ENCODE measurements around the gene PHACTR4.
A peak's percentile ranks its signal among the peaks of the same experiment; 100 is the strongest.
"Not testable (repeated sequence)": the region's sequence is repeated elsewhere in the genome, so short reads cannot be mapped to it uniquely, and the experiment has no call there.

The PHACTR4 gene

DNA sequence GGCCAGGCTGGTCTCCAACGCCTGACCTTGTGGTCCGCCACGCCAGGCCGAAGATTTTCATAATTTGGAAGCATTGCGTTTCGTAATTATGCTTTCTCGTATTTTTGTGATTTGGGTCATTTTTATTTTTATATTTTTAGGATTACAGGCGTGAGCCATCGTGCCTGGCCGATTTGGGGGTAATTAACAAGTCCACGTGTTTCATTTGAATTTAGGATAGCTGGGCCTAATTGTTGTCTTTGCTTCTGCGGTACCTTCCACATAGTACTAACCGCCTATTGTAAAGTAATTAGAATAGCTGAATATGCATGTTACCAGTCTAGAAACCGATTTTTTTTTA lies 137.3 kb downstream of the PHACTR4 start:
- DNase-seq, result no peak

DNA sequence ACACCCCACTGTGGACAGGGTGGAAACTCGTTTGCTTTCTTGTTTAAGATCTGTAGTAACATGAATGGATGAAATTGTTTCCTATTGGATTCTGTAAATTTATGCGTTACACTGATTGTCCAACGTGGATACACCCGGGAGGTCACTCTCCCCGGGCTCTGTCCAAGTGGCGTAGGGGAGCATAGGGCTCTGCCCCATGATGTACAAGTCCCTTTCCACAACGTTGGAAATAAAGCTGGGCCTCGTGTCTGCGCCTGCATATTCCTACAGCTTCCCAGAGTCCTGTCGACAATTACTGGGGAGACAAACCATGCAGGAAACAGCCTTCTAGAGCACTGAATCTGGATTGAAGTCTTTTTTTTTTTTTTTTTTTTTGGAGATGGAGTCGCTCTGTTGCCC lies 137.7 kb downstream of the PHACTR4 start:
- no peak for DNase-seq

DNA sequence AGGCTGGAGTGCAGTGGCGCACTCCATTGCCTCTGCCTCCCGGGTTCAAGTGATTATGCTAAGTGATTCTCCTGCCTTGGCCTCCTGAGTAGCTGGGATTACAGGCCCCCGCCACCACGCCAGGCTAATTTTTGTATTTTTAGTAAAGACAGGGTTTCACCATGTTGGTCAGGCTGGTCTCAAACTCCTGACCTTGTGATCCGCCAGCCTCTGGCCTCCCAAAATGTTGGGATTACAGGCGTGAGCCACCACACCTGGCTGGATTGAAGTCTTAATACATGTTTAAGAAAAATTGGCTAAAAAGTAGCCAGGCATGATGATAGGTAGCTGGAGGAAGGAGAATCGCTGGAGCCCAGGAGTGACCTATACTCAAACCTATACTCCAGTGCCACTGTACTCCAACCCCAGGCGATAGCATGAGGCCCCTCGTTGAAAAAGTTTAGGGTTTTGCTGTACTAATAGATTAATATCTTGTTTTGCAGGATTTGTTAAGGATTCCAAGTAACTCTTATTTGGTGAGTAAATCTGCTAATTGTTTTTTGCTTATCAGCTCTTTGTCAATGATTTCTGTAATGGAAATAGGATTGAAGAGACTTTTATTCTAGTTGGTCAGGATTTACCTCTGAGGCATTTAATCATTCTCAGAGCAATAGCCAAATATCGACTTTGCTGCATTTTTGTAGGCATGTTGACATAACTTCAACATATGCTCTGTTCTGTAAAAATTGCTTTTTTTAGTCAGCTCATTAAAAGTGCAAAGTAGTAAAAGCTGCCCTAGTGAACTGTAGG lies 138.3 kb downstream of the PHACTR4 start:
- DNase-seq, result no peak

DNA sequence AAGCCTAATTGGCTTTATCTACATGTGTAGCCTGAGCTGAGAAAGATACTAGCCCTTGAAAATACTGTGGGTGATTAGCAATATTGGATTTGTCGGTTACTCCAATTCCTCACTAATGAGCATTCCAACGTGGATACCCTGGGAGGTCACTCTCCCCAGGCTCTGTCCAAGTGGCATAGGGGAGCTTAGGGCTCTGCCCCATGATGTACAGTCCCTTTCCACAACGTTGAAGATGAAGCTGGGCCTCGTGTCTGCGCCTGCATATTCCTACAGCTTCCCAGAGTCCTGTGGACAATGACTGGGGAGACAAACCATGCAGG lies 138.9 kb downstream of the PHACTR4 start:
- no peak for DNase-seq

DNA sequence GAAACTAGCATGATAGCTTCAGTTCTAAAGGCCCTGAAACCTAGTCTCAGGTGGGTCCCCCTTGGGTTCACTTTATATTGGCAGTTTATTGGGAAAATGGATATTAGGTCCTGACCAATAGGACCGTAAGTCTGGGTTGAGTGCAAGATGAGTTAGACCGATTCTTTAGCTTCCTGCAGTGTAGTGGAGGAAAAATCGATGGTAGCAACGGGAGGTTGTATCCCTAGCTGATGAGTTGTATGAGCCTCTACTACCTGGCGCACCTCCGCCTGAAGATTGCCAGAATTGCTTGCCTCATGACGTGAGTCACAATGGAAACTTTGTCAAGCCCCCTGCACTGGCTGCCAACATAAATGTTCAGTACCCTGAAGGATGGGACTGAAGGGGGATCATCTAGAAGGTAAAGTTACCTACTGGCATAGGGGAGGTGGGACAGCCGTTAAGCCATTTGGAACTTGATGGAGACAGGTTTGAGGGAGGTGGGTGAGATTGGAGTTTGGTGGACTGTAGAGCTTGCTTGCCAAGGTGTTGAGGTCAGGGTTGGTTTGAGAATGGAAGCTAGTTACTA lies 140.2 kb downstream of the PHACTR4 start:
- no peak for DNase-seq

DNA sequence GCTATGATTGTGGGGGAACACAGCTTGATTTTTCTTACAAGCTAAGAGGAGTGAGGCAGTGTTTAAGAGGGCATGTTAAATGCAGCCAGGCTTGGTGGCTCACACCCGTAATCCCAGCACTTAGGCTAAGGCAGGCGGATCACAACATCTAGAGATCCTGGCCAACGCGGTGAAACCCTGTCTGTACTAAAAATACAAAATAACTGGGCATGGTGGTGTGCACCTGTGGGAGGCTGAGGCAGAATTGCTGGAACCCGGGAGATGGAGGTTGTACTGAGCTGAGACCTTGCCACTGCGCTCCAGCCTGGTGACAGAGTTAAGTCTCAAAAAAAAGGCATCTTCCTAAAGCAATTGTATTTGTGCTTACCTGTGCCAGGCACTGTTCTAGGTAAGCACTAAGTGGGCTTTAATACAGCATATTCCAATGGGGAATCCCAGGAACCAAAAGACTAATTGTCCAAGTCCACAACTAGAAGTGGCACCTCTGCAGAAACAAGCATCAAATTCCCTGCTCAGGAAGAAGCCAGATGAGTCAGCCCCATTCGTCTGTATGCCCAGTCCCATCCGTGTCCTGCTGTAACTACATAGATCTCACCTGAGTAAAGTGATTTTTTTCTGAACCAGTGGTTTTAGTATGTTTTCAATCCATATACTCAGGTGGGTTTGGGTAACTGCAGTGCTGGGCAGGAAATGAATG lies 140.9 kb downstream of the PHACTR4 start:
- no peak for DNase-seq

DNA sequence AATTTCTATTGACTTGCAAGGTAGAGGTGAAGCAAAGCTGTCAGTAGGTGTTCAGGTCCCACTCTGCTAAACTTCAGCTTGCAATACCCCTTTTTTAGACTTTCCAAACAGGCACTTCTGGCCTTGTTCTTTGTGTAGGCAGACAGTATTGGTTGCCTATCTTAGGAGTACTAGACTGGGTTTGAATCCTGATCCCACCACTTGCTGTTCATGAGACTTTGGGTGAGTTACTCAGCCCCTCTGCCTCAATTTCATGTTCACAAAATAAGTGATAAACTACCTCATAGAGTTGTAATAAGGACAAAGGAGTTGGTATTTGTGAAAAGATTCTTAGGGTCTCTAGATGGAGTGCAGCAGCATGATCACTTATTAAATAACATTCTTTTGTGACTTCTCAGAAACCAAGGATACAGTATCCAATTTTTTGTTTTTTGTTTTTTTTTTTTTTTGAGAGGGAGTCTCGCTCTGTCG lies 141.5 kb downstream of the PHACTR4 start:
- no peak for DNase-seq

DNA sequence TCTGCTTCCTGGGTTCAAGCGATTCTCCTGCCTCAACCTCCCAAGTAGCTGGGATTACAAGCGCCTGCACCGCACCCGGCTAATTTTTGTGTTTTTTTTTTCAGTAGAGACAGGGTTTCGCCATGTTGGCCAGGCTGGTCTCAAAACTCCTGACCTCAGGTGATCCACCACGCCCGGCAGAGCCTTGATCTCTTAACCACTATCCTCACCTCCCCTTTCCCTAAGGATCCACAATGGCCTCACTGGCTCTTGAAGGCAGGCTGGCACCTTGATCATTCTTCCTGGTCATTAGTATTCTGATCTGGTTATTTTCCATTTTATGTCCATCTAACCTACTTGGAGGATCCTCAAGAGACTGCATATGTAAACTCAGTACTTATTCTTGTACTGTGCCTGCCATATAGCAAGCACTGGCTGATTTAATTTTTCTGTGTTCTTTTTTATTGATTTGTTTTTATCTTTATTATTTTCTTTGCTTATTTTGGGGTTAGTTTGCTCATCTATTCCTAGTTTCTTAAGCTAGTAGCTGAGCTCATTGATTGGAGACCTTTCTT lies 142.6 kb downstream of the PHACTR4 start:
- no peak for DNase-seq

DNA sequence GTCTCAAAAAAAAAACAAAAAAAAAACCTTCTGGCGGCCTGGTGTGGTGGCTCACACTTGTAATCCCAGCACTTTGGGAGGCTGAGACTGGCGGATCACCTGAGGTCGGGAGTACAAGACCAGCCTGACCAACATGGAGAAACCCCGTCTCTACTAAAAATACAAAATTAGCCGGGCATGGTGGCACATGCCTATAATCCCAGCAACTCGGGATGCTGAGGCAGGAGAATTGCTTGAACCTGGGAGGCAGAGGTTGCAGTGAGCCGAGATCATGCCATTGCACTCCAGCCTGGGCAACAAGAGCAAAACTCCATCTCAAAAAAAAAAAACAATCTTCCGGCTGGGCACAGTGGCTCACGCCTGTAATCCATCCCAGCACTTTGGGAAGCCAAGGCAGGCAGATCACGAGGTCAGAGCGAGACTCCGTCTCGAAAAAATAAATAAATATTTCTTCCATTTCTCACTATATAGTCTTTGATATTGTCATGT lies 144.9 kb downstream of the PHACTR4 start:
- not testable (repeated sequence) for DNase-seq

DNA sequence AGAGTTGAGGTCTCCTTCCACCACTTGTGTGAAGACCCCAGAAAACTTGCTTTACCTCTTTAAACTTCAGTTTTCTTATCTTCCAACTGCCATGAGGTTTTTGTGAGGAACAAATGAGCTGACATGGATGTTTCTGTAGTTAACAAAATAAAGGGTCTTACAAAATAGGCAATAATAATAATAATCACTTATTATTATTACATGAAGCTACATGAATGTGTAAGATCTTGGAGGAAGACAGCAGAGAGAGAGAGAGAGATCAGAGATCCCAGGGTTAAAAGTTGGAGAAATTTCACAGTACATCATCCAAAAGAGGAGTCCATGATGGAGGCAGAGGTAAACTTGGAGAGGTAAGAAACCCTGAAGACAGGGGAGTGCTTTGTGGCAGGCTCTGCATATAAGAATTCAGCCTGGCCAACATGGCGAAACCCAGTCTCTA lies 147.0 kb downstream of the PHACTR4 start:
- no peak for DNase-seq

DNA sequence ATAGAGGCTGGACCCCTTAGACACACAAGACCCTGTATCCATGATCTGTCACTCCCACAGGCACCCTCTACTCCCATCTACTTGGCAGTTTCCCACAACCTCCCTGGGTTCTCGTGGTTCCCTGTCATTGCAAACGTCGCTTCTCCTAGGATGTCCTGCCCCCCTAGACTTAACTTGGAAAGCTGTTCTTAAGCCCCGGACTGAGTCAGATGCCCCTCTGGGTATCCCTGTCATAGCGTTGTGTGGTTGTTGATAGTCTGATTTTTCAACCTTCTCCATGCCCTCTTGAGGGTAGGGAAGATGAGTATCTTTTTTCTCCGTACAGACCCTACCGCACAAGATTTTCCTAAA lies 148.1 kb downstream of the PHACTR4 start:
- no peak for DNase-seq

DNA sequence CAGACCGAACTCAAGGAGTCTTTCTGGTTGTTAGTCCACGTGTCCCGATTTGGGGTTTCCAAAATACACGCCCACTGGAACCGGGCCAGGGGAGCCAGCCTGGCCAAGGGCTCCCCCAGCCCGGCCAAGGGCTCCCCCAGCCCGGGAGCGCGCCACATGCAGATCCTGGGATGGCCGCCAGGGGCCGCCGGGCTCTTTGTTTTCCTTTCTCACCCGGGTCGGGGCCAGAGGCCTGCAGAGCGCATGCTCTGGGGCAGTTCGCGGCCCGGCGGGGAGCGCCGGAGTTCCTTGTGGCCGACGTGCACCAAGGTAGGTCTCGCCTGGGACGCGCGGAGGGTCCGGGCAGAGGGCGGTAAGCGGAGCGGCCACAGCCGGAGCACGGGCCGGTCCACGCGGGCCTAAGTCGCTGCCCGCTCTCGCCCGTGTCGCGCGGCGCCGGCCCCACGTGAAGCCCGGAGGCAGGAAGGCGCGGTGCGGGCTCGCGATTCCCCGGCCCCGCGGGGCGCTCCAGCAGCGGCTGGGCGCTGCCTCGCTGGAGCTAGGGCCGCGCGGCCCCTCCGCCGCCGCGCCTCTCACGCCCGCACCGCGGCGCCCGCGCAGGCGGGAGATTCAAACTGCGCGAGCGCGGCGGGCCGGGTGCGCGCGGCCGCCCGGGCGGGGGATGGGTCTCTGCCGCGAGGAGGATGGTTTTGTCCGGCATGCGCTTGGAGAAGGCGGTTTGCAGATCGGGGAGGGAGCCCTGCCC lies 148.6 kb downstream of the PHACTR4 start:
- DNase-seq, result peak; percentile 56

DNA sequence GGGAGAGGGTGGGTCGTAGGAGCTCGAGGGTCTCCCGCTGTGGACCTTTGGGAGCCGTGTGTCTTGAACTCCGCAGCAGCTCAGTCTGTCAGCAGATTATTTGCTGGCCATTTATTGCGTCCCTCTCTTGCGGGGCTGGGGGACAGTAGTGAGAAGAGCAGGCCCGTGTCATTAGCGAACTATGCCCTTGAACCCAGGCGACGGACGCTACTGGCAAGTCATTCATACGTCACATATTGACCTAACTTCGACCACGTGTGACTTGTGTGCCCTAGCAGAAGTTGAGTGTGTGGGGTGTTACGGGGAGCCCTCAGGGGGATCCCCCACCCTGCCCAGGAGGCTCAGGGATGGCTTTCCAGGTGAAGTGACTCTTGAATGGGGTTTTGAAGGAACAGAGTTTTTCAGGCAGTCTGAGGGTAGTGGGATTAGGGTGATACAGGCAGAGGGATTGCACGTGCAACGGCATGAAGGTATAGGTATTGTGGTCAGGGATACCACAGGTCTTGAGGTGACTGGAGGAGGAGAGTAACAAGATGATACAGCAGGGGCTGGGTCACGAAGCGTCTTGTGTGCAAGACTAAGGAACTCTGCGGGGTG lies 149.3 kb downstream of the PHACTR4 start:
- DNase-seq, result no peak

DNA sequence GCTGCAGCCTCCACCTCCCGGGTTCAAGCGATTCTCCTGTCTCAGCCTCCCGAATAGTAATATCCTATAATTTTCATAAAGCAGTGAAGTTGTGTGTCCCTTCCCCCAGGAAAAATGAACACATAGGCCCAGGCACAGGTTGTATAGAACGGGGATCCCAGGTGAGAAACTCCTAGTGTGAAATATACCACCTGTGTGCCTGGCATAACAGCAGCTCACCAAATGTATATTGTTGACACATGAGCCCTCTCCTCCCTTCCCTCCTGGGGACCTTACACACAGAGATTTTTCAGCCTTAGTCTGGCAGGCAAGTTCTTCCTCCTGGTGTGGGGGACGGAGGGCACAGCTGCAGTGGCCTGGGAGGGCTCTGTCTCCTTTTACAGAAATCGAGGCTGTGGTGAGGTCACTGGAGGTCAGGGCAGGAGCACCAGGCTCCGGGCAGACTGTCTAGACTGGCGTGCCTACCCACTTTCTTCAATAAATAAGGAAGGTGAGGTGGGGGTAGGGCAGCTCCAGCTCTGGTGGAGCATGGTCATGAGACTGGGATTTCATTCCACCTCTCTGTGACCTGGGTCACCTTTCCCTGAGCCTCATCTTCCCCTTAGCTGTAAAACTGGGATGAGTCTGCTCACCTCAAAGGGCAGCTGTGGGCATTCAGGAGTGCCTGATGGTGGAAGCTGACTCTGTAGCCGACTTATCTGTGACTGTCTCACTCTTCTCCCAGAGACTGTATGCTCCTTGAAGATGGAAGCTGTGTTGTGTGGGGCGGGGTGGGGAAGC lies 150.6 kb downstream of the PHACTR4 start:
- no peak for DNase-seq

DNA sequence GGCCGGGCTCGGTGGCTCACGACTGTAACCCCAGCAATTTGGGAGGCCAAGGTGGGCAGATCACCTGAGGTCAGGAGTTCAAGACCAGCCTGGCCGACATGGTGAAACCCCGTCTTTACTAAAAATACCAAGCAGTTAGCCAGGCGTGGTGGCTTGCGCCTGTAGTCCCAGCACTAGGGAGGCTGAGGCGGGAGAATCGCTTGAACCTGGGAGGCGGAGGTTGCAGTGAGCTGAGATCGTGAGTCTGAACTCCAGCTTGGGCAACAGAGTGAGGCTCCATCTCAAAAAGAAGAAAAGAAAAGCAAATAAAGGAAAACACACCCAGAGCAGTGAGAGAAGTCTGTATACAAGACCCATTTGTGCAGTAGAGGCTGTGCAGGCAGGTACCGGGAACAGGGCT lies 151.3 kb downstream of the PHACTR4 start:
- DNase-seq, result not testable (repeated sequence)

DNA sequence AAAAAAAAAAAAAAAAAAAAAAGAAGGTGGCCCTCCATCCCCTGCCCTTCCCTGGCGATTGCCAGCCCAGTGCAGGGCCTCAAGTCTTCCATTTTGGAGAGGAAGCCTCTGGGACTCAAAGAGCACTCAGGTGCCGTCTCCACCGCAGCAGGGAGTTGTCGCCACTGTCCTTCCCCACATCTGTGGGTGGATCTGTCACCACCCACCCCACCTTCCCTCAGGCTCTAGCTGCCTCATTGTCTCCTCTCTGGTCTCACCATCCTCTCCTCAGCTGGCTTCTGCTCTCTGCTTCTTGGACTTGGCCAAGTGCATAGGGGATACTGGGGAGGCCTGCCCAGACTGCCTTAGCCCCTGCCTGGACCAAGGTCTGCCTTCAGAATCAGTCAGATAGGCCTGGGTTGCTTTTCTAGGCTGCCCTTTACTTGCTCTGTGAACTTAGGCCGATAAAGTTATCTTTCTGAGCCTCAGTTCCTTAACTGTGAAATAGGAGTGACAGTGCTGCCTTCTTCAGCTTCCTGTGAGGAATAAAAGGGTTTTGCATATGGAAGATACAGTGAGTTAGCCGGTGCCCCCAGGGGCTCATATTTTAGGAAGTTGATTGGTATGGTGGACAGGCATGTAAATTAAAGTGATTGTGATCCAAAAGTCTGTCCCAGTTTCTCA lies 152.1 kb downstream of the PHACTR4 start:
- no peak for DNase-seq

DNA sequence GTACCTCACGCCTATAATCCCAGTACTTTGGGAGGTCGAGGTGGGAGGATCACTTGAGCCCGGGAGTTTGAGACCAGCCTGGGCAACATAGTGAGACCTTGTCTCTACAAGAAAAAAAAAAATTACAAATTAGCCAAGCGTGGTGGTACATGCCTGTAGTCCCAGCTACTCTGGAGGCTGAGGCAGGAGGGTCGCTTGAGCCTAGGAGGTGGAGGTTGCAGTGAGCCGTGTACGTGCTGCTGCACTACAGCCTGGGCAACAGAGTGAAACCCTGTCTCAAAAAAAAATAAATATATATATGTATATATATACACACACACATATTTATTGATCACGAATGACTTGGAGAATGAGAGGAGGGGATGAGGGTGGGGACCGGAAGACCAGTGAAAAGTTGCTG lies 153.0 kb downstream of the PHACTR4 start:
- not testable (repeated sequence) for DNase-seq

DNA sequence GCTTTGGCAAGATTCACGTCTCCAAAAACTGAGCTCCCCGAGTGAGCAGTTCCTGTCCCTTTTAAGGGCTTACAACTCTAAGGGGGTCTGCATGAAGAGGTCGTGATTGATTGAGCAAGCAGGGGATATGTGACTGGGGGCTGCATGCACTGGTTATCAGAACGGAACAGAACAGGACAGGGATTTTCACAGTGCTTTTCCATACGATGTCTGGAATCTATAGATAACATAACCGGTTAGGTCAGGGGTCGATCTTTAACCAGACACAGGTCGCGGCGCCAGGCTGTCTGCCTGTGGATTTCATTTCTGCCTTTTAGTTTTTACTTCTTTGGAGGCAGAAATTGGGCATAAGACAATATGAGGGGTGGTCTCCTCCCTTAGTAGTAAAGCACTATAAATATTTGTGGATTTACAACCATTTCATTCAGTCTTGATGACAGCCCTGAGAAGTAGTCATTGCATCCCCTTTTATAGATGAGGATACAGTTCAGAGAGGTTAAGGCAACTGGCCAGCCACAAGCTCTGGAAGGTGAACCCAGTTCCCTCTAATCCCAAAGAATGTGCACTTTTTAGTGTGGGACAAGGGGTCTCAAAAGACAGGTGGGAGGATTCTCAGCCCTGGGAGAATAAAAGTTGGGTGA lies 155.6 kb downstream of the PHACTR4 start:
- not testable (repeated sequence) for DNase-seq

DNA sequence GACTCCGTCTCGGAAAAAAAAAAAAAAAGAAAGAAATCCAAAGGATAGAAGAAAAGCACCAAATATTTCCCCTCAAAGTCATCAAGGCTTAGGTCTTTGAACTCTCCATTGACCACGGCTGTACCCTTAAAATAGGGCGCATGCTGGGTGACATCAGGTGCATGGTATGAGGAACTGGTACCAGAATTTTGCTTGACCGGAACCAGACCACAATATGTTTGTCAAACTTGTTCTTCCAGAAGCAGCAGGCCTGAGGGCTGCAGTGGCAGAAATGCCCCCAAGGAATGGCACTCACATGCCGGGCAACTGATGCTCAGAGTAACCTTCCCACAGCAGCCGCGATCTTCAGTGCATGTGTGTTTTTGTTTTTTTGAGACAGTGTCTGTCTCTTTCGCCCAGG lies 157.3 kb downstream of the PHACTR4 start:
- DNase-seq, result no peak

DNA sequence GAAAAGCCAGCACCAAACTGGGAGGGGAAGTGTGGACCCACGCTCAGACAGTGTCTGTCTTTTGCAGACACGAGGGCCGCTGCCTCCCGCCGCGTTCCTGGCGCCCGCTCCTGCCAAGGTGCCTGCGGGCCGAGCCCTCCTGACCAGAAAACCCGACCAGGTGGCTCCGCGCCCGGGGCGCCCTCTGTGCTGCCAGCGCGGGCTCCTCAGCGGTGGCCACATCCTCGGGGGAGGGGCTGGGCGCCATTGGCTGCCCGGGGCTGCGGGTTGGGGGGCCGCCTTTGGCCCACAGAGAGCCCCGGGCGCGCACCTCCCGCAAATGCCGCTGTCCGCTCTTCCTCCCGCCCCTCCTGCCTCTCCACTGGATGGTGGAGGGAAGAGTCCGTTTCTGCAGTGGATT lies 160.9 kb downstream of the PHACTR4 start:
- no peak for DNase-seq

DNA sequence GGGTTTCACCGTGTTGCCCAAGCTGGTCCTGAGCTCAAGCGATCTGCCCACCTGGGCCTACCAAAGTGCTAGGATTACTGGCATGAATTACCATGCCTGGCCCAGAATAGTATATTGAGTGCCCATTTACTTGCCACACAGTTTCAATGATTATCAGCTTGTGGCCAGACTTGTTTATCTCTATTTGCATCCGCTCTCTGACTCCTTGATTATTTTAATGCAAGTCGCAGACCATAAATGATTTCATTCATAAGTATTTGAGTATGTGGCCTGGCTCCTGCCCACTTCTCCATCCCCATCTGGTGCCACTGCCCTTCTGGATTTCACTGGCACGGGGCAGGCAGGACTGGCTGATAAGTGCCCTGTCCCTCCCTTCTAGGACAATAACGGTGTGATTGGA lies 165.1 kb downstream of the PHACTR4 start:
- DNase-seq, result no peak

Data from NCI-H2081 treated with DMSO at 0.1 percent for 48 hours (cell line).